ENCODE results near the gene NPHS1. TPM values are rescaled to one million over a fixed set of nuclear protein-coding genes. Genes with fewer than 3 reads are reported as not detected.

NPHS1 gene
- total and polyA plus RNA-seq, 4 donors: under 0.01 TPM; not detected in 3

GRCh38 chr19:35871611-35872010 lies 19.3 kb upstream of the NPHS1 start:
- no peak overlapping the region for H3K27ac ChIP-seq (ENCODE audit: low read depth in 1 of 2, low read length in 2 of 2)
- H3K4me3 ChIP-seq (ENCODE audit: low read depth in 1 of 3, low read length in 3 of 3): no peak overlapping the region
- H3K36me3 ChIP-seq (ENCODE audit: control insufficient read depth in 4 of 4, insufficient read depth in 3 of 4, low read depth in 1 of 4, low read length in 3 of 4): no peaks in the 10 kb centered on the region
- TF ChIP-seq REST (IDR thresholded peaks at IDR 0.05) (no peak), RXRA (IDR thresholded peaks at IDR 0.05) (no peak), TAF1 (conservative IDR thresholded peaks at IDR 0.05) (no peak), MAX (IDR thresholded peaks at IDR 0.05) (no peak), EGR1 (IDR thresholded peaks at IDR 0.05; ENCODE audit: low read depth in 2 of 2) (no peak), HNF4G (IDR thresholded peaks at IDR 0.05) (no peak), SP1 (IDR thresholded peaks at IDR 0.05) (no peak), FOXA1 (IDR thresholded peaks at IDR 0.05) (no peak), GABPA (IDR thresholded peaks at IDR 0.05 in 1 of 2, conservative IDR thresholded peaks at IDR 0.05 in 1 of 2) (no peak), YY1 (IDR thresholded peaks at IDR 0.05) (no peak), HNF4A (conservative IDR thresholded peaks at IDR 0.05) (no peak), NR2F2 (IDR thresholded peaks at IDR 0.05) (no peak), FOXA2 (IDR thresholded peaks at IDR 0.05) (no peak), CTCF (IDR thresholded peaks at IDR 0.05; ENCODE audit: low read depth, low read length, missing input control) (no peak), ATF3 (IDR thresholded peaks at IDR 0.05) (no peak), RAD21 (IDR thresholded peaks at IDR 0.05) (no peak), JUND (IDR thresholded peaks at IDR 0.05) (no peak), ZBTB33 (IDR thresholded peaks at IDR 0.05) (no peak)
- H3K9ac ChIP-seq (ENCODE audit: low read depth in 1 of 2, low read length in 2 of 2): no peak overlapping the region
- H3K4me1 ChIP-seq (ENCODE audit: control insufficient read depth in 4 of 4, insufficient read depth in 4 of 4, low read length in 3 of 4): peaks cover 3 to 17% (median 10%) of the 10 kb centered on the region in 4 donors
- WGBS: 78% methylated on average over 12 of the region's 12 CpGs
- no peak for DNase-seq (ENCODE audit: low spot score)
- peaks cover 0 to 3% (median 2%) of the 10 kb centered on the region in 4 donors for H3K27me3 ChIP-seq (ENCODE audit: control insufficient read depth in 4 of 4, insufficient read depth in 4 of 4, low read length in 3 of 4)
- no peaks in the 10 kb centered on the region for H3K9me3 ChIP-seq (ENCODE audit: control insufficient read depth in 4 of 4, low read length in 3 of 4)

Measured in liver (tissue), 9 donors.